Fibroblast of pulmonary artery (primary cell): Measurements from ENCODE around the gene OSBPL6.

Experiments
- DNase-seq: peaks from one replicate; pipeline ENCODE4 v3.0.0-alpha.2; 2010; ENCODE audit warnings: low read depth
- H3K4me3 ChIP-seq: replicated peaks from 2 replicates; pipeline ENCODE4 v1.5.1; 2011; ENCODE audit warnings: low read depth, mild to moderate bottlenecking, control low read depth, low read length, moderate library complexity
- TF ChIP-seq, protein P1 (sequence below): IDR thresholded peaks from 2 replicates; pipeline ENCODE4 v1.5.1; 2011; ENCODE audit warnings: mild to moderate bottlenecking, control low read depth, low read length, inconsistent platforms; ENCODE audit errors: missing control alignments

Gene OSBPL6

DNA sequence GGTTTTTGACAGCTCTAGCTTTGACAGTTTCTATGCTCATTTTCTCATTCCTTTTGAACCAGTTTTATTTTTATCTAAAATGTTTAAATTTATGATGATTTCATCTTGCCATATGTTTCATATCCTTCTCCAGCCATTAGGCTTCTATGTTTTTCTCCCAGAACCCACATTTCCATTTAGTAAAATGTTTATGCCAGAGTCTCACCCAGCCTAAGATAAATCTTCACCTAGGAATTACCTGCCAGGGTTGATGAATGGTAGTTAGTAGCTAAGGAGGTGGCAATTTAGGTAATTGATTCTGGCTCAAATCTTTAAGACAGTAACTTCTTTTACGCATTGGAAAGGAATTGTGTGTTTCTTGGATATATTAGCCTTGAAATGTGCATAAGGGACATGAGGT, 173.0 kb downstream of the OSBPL6 start:
- H3K4me3 ChIP-seq, result no peak overlapping the region
- TF ChIP-seq, protein P1, sequence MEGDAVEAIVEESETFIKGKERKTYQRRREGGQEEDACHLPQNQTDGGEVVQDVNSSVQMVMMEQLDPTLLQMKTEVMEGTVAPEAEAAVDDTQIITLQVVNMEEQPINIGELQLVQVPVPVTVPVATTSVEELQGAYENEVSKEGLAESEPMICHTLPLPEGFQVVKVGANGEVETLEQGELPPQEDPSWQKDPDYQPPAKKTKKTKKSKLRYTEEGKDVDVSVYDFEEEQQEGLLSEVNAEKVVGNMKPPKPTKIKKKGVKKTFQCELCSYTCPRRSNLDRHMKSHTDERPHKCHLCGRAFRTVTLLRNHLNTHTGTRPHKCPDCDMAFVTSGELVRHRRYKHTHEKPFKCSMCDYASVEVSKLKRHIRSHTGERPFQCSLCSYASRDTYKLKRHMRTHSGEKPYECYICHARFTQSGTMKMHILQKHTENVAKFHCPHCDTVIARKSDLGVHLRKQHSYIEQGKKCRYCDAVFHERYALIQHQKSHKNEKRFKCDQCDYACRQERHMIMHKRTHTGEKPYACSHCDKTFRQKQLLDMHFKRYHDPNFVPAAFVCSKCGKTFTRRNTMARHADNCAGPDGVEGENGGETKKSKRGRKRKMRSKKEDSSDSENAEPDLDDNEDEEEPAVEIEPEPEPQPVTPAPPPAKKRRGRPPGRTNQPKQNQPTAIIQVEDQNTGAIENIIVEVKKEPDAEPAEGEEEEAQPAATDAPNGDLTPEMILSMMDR, result no peak
- no peak for DNase-seq

DNA sequence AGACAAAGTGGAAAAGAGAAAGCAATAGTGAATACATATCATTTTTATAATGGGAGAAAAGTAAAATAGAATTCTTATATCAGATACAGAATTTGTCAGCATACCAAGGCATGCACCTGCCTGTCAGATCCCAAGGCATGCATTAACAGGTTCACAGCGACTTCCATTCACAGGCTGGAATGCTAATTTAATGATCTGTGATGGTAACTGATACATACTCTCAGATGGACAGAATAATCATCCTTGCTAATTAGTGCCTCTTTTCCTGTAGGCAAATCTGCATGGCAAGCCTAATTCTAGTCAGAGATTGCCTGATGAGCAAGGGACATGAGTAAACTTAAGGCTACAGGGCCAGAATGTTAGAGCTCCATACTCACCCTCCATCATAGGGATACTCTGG, 180.6 kb downstream of the OSBPL6 start:
- DNase-seq, result no peak
- no peak overlapping the region for H3K4me3 ChIP-seq
- TF ChIP-seq, protein P1, result no peak

DNA sequence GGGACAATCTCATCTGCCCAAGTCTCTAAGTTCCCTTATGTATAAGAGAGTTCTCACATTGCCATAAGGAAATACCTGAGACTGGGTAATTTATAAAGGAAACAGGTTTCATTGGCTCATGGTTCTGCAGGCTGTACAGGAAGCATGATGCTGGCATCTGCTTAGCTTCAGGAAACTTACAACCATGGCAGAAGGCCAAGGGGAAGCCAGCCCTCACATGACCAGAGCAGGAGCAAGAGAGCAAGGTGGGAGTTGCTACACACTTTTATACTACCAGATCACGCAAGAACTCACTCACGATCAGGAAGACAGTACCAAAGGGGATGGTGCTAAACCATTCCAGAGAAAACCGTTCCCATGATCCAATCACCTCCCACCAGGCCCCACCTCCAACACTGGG, 182.7 kb downstream of the OSBPL6 start:
- DNase-seq, result peak; percentile 16
- TF ChIP-seq, protein P1, result no peak
- H3K4me3 ChIP-seq, result no peak overlapping the region

DNA sequence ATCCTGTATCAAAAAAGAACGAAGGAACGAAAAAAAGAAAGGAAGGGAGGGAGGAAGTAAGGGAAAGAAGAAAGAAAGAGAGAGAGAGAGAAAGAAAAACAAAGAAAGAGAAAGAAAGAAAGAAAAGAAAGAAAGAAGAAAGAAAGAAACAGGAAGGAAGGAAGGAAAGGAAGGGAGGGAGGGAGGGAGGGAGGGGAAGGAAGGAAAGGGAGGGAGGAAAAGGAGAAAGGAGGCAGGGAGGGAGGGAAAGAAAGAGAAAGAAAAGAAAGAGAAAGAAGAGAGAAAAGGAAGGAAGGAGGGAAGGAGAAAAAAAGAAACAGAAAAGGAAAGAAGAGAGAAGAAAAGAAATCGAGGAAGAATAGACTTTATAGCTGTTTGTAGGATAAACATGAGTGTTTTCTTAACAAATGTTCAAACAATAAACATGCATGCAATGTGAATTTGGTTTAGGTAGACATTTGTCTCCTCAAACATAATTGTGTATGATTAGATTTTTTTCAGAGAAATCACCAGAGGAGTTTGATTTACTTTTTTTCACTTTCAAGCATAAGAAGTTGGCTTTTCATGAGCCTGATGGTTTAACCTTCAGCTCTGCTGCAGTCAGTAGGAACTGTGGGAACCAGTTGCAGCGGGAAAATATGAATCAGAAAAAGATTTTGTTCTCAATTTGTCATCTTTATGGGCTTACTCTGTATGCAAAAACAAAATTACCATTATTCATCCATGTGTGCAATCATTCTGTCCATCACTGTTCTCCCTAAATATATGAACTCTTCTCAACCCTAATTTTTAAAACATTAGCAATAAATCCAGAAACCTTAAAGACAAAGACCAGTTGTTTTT, 185.1 kb downstream of the OSBPL6 start:
- no peak overlapping the region for H3K4me3 ChIP-seq
- TF ChIP-seq, protein P1, result no peak
- no peak for DNase-seq

DNA sequence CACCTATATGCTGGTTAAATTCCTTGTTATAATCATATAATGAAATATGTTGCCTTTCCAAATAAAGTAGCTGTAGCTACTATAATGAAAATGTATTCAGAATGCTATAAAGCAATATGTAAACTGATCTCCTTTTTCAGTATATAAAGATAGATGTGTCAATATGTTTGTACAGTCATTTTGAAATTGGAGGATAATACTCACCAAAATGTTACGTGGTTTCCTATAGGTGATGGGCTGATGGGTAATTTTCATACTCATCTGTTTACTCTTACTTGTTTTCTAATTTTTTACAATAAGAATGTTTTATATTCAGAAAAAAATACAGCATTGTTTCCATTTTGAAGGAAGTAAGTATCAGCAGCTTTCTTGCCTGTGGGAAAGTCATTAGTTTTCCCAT, 186.5 kb downstream of the OSBPL6 start:
- no peak for DNase-seq
- no peak overlapping the region for H3K4me3 ChIP-seq
- TF ChIP-seq, protein P1, result no peak

DNA sequence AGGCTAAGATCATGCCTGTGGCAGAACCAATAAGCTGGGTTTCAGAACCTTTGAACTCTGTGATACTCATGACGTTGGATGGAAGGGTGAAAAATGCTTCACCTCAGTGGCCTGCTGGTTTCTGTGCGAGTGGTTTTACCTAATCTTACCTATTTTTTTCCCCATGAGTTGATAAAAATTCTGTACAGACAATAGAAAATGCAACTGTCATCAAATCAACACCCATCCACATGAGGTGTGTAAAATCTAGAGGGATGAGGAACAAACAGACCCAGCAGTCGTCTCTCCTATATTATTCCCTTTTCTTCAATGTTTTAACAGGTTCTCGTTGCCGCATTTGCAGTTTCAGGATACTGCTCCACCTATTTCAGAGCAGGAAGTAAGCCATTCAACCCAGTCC, 189.4 kb downstream of the OSBPL6 start:
- TF ChIP-seq, protein P1, result no peak
- no peak overlapping the region for H3K4me3 ChIP-seq
- no peak for DNase-seq
